ENCODE data around the gene NUP50. TPM values are rescaled to one million over a fixed set of nuclear protein-coding genes. Genes with fewer than 3 reads are reported as not detected.

NUP50 gene
- total and polyA plus RNA-seq, 2 of the 13 experiments (the other 11 are each of a cell fraction or from before 2014, with no cell fraction given) = 14.2 to 52.4 TPM

DNA sequence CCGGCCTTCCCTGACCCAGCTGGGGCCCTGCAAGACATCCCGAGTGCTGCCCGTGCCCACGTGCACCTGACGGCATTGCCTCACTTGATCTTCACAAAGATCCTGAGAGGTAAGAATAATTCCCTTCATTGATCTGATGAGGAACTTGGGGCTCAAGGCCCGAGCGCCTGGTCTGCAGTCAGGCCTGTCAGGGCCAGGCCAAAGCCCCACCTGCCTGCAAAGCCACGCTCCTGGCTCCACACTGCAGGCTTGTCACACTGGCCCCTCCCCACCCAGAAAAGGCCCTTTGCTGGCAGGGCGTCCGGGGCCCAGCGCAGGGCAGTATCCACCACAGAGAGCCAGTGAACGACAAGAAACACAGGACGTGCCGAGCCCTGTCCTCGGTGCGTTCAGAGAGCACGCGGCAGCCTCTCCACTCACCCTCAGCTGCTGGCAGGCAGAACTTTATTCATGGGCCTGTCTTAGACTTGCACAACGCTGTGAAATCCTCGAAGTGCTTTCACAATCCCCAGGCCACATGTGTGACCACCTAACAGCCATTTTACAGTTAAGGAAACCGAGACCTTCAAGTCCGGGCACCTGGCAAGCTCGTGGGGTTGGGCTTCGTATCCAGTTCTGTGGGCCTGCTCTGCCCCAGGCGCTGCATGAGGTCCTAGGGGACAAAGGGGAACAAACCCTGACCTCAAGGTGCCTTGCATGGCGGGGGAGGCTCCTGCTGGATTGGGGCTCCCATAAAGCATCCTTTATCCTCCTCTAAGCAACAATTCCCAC lies 62.2 kb downstream of the NUP50 start (continued):
- TF ChIP-seq, protein P1, sequence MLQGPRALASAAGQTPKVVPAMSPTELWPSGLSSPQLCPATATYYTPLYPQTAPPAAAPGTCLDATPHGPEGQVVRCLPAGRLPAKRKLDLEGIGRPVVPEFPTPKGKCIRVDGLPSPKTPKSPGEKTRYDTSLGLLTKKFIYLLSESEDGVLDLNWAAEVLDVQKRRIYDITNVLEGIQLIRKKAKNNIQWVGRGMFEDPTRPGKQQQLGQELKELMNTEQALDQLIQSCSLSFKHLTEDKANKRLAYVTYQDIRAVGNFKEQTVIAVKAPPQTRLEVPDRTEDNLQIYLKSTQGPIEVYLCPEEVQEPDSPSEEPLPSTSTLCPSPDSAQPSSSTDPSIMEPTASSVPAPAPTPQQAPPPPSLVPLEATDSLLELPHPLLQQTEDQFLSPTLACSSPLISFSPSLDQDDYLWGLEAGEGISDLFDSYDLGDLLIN (CRISPR knock-in tag; IDR thresholded peaks at IDR 0.05; ENCODE audit: borderline replicate concordance) = no peak
- no peak for TF ChIP-seq ZNF7 (CRISPR knock-in tag; IDR thresholded peaks at IDR 0.05)
- TF ChIP-seq ZBTB34 (CRISPR knock-in tag; IDR thresholded peaks at IDR 0.05) = no peak
- peak; percentile 34; the same call in 1 of the 2 replicates for TF ChIP-seq ZFY (CRISPR knock-in tag; IDR thresholded peaks at IDR 0.05)
- TF ChIP-seq GATAD2A (CRISPR knock-in tag; IDR thresholded peaks at IDR 0.05) = 0 out of 2 replicates have a peak, but pooled peaks have one; percentile 9
- no peak for TF ChIP-seq ZFP1 (CRISPR knock-in tag; IDR thresholded peaks at IDR 0.05)
- TF ChIP-seq ZNF557 (CRISPR knock-in tag; IDR thresholded peaks at IDR 0.05) = no peak
- TF ChIP-seq, protein P2, sequence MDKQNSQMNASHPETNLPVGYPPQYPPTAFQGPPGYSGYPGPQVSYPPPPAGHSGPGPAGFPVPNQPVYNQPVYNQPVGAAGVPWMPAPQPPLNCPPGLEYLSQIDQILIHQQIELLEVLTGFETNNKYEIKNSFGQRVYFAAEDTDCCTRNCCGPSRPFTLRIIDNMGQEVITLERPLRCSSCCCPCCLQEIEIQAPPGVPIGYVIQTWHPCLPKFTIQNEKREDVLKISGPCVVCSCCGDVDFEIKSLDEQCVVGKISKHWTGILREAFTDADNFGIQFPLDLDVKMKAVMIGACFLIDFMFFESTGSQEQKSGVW (CRISPR knock-in tag; IDR thresholded peaks at IDR 0.05; ENCODE audit: borderline replicate concordance) = no peak
- no peak for TF ChIP-seq ZBTB25 (CRISPR knock-in tag; IDR thresholded peaks at IDR 0.05)
- TF ChIP-seq NFIC (IDR thresholded peaks at IDR 0.05; ENCODE audit: low read length) = no peak
- no peak for TF ChIP-seq ZNF496 (CRISPR knock-in tag; IDR thresholded peaks at IDR 0.05; ENCODE audit: insufficient replicate concordance)
- TF ChIP-seq THAP9 (CRISPR knock-in tag; IDR thresholded peaks at IDR 0.05; ENCODE audit: borderline replicate concordance) = no peak
- TF ChIP-seq FOXA1 (IDR thresholded peaks at IDR 0.05) = no peak
- TF ChIP-seq FOXA1 (CRISPR knock-in tag; IDR thresholded peaks at IDR 0.05) = no peak
- TF ChIP-seq GLI4 (CRISPR knock-in tag; IDR thresholded peaks at IDR 0.05; ENCODE audit: borderline replicate concordance) = no peak
- TF ChIP-seq ZNF3 (CRISPR knock-in tag; IDR thresholded peaks at IDR 0.05) = no peak
- TF ChIP-seq ZSCAN29 (CRISPR knock-in tag; conservative IDR thresholded peaks at IDR 0.05) = no peak
- no peak for TF ChIP-seq MEF2D (CRISPR knock-in tag; IDR thresholded peaks at IDR 0.05)
- TF ChIP-seq, protein P3, sequence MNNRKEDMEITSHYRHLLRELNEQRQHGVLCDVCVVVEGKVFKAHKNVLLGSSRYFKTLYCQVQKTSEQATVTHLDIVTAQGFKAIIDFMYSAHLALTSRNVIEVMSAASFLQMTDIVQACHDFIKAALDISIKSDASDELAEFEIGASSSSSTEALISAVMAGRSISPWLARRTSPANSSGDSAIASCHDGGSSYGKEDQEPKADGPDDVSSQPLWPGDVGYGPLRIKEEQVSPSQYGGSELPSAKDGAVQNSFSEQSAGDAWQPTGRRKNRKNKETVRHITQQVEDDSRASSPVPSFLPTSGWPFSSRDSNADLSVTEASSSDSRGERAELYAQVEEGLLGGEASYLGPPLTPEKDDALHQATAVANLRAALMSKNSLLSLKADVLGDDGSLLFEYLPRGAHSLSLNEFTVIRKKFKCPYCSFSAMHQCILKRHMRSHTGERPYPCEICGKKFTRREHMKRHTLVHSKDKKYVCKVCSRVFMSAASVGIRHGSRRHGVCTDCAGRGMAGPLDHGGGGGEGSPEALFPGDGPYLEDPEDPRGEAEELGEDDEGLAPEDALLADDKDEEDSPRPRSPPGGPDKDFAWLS (CRISPR knock-in tag; IDR thresholded peaks at IDR 0.05; ENCODE audit: borderline replicate concordance) = no peak
- no peak for TF ChIP-seq SP4 (CRISPR knock-in tag; IDR thresholded peaks at IDR 0.05)
- no peak for TF ChIP-seq ZNF460 (CRISPR knock-in tag; IDR thresholded peaks at IDR 0.05; ENCODE audit: borderline replicate concordance)
- TF ChIP-seq ZFX (CRISPR knock-in tag; IDR thresholded peaks at IDR 0.05; ENCODE audit: low read depth) = peak; percentile 17; the same call in 1 of the 2 replicates
